Uterus (tissue), 2 donors: ENCODE data around the gene CHRND.

Source experiments
- POLR2A ChIP-seq, 2 donors: fragments of 450-650 bp; IDR thresholded peaks; one replicate each; pipeline ENCODE4 v1.6.1; 2016; ENCODE audit warnings: antibody characterized with exemption in 2 of 2, mild to moderate bottlenecking in 1 of 2, moderate library complexity in 1 of 2
- TF ChIP-seq, protein P1 (sequence below), 4 experiments: fragments of 200-600 bp in 2 of 4; fragments of 450-650 bp in 2 of 4; sonication (generic) in 2 of 4; IDR thresholded peaks; one replicate each; pipeline ENCODE4 v1.5.1; 2016 to 2019; ENCODE audit warnings: antibody characterized with exemption in 4 of 4, mild to moderate bottlenecking in 2 of 4, moderate library complexity in 1 of 4

GRCh38 chr2:232487385-232488096 is 38.4 kb upstream of the CHRND start, which contains the start of gene ECEL1:
- TF ChIP-seq, protein P1, sequence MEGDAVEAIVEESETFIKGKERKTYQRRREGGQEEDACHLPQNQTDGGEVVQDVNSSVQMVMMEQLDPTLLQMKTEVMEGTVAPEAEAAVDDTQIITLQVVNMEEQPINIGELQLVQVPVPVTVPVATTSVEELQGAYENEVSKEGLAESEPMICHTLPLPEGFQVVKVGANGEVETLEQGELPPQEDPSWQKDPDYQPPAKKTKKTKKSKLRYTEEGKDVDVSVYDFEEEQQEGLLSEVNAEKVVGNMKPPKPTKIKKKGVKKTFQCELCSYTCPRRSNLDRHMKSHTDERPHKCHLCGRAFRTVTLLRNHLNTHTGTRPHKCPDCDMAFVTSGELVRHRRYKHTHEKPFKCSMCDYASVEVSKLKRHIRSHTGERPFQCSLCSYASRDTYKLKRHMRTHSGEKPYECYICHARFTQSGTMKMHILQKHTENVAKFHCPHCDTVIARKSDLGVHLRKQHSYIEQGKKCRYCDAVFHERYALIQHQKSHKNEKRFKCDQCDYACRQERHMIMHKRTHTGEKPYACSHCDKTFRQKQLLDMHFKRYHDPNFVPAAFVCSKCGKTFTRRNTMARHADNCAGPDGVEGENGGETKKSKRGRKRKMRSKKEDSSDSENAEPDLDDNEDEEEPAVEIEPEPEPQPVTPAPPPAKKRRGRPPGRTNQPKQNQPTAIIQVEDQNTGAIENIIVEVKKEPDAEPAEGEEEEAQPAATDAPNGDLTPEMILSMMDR (IDR thresholded peaks at IDR 0.05): no peak
- TF ChIP-seq POLR2A (IDR thresholded peaks at IDR 0.05): no peak
